ENCODE results near the gene MRFAP1L1.

Gene MRFAP1L1

DNA sequence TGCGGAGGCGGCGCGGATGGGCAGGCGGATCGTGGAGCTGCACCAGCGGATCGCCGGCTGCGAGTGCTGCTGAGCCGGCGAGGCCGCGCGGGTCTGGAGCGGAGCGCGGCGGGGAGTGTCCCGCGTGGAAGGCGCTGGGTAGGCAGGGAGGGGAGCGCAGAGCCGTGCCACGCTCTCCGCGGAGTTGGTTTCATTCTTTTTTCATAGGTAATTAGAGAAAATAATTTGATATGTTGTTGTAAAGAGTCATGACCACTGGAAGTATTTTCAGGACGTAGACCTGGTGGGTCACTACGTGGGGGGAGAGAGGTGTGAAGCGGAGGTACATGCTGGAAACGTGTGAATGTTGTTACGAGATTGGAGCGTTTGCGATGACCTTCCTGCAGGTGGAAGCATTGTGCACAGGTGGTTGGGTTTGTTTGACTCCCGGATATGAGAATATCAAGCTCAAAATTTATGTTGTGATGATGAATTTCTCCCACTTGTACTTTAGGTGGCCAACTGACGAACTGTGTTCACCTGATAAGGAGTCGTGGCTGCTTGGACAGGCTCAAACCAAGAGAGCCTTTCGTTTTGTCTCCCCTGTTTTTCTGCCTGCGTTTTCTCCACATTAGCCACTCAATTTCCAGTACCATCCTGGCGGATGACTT lies 35.0 kb downstream of the MRFAP1L1 start (continued):
- TF ChIP-seq ZNF211 (tag by site-specific recombination; IDR thresholded peaks at IDR 0.05; ENCODE audit: low read depth) (no peak), ZNF558 (tag by site-specific recombination; IDR thresholded peaks at IDR 0.05) (no peak), ZNF140 (tag by site-specific recombination; IDR thresholded peaks at IDR 0.05) (no peak), KLF9 (tag by site-specific recombination; IDR thresholded peaks at IDR 0.05; ENCODE audit: low read depth) (no peak), KLF10 (tag by site-specific recombination; IDR thresholded peaks at IDR 0.05) (no peak), ZNF174 (tag by site-specific recombination; IDR thresholded peaks at IDR 0.05) (no peak), ZNF792 (tag by site-specific recombination; IDR thresholded peaks at IDR 0.05) (no peak), ZNF658 (tag by site-specific recombination; IDR thresholded peaks at IDR 0.05) (no peak), ZNF670 (tag by site-specific recombination; IDR thresholded peaks at IDR 0.05; ENCODE audit: low read depth) (no peak), ZNF112 (tag by site-specific recombination; IDR thresholded peaks at IDR 0.05) (no peak), SP3 (tag by site-specific recombination; IDR thresholded peaks at IDR 0.05) (no peak; the same call in 1 of the 2 replicates), ZNF654 (tag by site-specific recombination; IDR thresholded peaks at IDR 0.05; ENCODE audit: low read depth) (peak; percentile 34), ZNF768 (tag by site-specific recombination; IDR thresholded peaks at IDR 0.05) (no peak), TRIM28 (IDR thresholded peaks at IDR 0.05; ENCODE audit: borderline replicate concordance, low read length) (0 out of 2 replicates have a peak, but pooled peaks have one; percentile 35), YY2 (tag by site-specific recombination; IDR thresholded peaks at IDR 0.05) (no peak), ZNF48 (tag by site-specific recombination; IDR thresholded peaks at IDR 0.05) (no peak), ZNF785 (tag by site-specific recombination; IDR thresholded peaks at IDR 0.05) (no peak), EGR2 (tag by site-specific recombination; IDR thresholded peaks at IDR 0.05; ENCODE audit: low read depth) (peak; percentile 17; the same call in 1 of the 2 replicates), ZNF514 (tag by site-specific recombination; IDR thresholded peaks at IDR 0.05) (no peak), ZNF707 (tag by site-specific recombination; IDR thresholded peaks at IDR 0.05) (no peak), ZNF423 (tag by site-specific recombination; IDR thresholded peaks at IDR 0.05) (no peak), ZFP37 (tag by site-specific recombination; IDR thresholded peaks at IDR 0.05) (0 out of 2 replicates have a peak, but pooled peaks have one; percentile 8), ZNF37A (tag by site-specific recombination; IDR thresholded peaks at IDR 0.05) (no peak), BCL11A (tag by site-specific recombination; IDR thresholded peaks at IDR 0.05; ENCODE audit: low read depth) (no peak), ZNF394 (tag by site-specific recombination; IDR thresholded peaks at IDR 0.05; ENCODE audit: borderline replicate concordance) (no peak), ZNF521 (tag by site-specific recombination; IDR thresholded peaks at IDR 0.05) (no peak)
- TF ChIP-seq, protein P1, sequence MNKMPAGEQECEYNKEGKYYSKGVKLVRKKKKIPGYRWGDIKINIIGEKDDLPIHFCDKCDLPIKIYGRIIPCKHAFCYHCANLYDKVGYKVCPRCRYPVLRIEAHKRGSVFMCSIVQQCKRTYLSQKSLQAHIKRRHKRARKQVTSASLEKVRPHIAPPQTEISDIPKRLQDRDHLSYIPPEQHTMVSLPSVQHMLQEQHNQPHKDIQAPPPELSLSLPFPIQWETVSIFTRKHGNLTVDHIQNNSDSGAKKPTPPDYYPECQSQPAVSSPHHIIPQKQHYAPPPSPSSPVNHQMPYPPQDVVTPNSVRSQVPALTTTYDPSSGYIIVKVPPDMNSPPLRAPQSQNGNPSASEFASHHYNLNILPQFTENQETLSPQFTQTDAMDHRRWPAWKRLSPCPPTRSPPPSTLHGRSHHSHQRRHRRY (tag by site-specific recombination; IDR thresholded peaks at IDR 0.05) = no peak
- TF ChIP-seq, protein P2, sequence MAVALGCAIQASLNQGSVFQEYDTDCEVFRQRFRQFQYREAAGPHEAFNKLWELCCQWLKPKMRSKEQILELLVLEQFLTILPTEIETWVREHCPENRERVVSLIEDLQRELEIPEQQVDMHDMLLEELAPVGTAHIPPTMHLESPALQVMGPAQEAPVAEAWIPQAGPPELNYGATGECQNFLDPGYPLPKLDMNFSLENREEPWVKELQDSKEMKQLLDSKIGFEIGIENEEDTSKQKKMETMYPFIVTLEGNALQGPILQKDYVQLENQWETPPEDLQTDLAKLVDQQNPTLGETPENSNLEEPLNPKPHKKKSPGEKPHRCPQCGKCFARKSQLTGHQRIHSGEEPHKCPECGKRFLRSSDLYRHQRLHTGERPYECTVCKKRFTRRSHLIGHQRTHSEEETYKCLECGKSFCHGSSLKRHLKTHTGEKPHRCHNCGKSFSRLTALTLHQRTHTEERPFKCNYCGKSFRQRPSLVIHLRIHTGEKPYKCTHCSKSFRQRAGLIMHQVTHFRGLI (tag by site-specific recombination; IDR thresholded peaks at IDR 0.05) = no peak
- TF ChIP-seq, protein P3, sequence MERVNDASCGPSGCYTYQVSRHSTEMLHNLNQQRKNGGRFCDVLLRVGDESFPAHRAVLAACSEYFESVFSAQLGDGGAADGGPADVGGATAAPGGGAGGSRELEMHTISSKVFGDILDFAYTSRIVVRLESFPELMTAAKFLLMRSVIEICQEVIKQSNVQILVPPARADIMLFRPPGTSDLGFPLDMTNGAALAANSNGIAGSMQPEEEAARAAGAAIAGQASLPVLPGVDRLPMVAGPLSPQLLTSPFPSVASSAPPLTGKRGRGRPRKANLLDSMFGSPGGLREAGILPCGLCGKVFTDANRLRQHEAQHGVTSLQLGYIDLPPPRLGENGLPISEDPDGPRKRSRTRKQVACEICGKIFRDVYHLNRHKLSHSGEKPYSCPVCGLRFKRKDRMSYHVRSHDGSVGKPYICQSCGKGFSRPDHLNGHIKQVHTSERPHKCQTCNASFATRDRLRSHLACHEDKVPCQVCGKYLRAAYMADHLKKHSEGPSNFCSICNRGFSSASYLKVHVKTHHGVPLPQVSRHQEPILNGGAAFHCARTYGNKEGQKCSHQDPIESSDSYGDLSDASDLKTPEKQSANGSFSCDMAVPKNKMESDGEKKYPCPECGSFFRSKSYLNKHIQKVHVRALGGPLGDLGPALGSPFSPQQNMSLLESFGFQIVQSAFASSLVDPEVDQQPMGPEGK (tag by site-specific recombination; IDR thresholded peaks at IDR 0.05) = 0 out of 2 replicates have a peak, but pooled peaks have one; percentile 26
- TF ChIP-seq, protein P4, sequence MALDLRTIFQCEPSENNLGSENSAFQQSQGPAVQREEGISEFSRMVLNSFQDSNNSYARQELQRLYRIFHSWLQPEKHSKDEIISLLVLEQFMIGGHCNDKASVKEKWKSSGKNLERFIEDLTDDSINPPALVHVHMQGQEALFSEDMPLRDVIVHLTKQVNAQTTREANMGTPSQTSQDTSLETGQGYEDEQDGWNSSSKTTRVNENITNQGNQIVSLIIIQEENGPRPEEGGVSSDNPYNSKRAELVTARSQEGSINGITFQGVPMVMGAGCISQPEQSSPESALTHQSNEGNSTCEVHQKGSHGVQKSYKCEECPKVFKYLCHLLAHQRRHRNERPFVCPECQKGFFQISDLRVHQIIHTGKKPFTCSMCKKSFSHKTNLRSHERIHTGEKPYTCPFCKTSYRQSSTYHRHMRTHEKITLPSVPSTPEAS (tag by site-specific recombination; IDR thresholded peaks at IDR 0.05) = no peak
- TF ChIP-seq, protein P5, sequence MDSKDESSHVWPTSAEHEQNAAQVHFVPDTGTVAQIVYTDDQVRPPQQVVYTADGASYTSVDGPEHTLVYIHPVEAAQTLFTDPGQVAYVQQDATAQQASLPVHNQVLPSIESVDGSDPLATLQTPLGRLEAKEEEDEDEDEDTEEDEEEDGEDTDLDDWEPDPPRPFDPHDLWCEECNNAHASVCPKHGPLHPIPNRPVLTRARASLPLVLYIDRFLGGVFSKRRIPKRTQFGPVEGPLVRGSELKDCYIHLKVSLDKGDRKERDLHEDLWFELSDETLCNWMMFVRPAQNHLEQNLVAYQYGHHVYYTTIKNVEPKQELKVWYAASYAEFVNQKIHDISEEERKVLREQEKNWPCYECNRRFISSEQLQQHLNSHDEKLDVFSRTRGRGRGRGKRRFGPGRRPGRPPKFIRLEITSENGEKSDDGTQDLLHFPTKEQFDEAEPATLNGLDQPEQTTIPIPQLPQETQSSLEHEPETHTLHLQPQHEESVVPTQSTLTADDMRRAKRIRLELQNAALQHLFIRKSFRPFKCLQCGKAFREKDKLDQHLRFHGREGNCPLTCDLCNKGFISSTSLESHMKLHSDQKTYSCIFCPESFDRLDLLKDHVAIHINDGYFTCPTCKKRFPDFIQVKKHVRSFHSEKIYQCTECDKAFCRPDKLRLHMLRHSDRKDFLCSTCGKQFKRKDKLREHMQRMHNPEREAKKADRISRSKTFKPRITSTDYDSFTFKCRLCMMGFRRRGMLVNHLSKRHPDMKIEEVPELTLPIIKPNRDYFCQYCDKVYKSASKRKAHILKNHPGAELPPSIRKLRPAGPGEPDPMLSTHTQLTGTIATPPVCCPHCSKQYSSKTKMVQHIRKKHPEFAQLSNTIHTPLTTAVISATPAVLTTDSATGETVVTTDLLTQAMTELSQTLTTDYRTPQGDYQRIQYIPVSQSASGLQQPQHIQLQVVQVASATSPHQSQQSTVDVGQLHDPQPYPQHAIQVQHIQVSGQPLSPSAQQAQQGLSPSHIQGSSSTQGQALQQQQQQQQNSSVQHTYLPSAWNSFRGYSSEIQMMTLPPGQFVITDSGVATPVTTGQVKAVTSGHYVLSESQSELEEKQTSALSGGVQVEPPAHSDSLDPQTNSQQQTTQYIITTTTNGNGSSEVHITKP (tag by site-specific recombination; IDR thresholded peaks at IDR 0.05) = no peak

All from HEK293 (cell line).